PFSK-1 (cell line): Measurements from ENCODE around the gene NRG3.

Experiments
- POLR2AphosphoS5 ChIP-seq: IDR thresholded peaks from 2 replicates; pipeline ENCODE4 v1.6.1; 2012; ENCODE audit warnings: low read depth, mild to moderate bottlenecking, control low read depth, low read length, moderate library complexity
- REST ChIP-seq, 2 experiments: IDR thresholded peaks; 2 replicates each; pipeline versions ENCODE4 v1.6.1 to v1.8.0; 2011 to 2012; ENCODE audit warnings: low read depth in 2 of 2, low read length in 2 of 2, control low read depth in 1 of 2, inconsistent platforms in 1 of 2, mild to moderate bottlenecking in 1 of 2, moderate library complexity in 1 of 2; ENCODE audit not compliant: insufficient read depth in 1 of 2
- SIN3A ChIP-seq: IDR thresholded peaks from 2 replicates; pipeline ENCODE4 v1.6.1; 2012; ENCODE audit warnings: mild to moderate bottlenecking, low read length, moderate library complexity, borderline replicate concordance; ENCODE audit not compliant: insufficient read depth
- TAF1 ChIP-seq: IDR thresholded peaks from 2 replicates; pipeline ENCODE4 v1.6.1; 2012; ENCODE audit warnings: low read length, control low read depth, borderline replicate concordance; ENCODE audit not compliant: insufficient read depth

GRCh38 chr10:82866424-82867020, 991.5 kb downstream of the NRG3 start:
- TF ChIP-seq TAF1 (peak; percentile 32; the same call in 1 of the 2 replicates), POLR2AphosphoS5 (0 out of 2 replicates have a peak, but pooled peaks have one; percentile 36), REST (IDR thresholded peaks at IDR 0.05; ENCODE audit: insufficient read depth in 1 of 2, low read depth in 2 of 2, low read length in 2 of 2) (no peak), SIN3A (no peak)
